Progenitor cell of endocrine pancreas (in vitro differentiated cells): ENCODE results near the gene CRK. TPM values are rescaled to one million over a fixed set of nuclear protein-coding genes. Genes with fewer than 3 reads are reported as not detected.
A peak's percentile ranks its signal among the peaks of the same experiment; 100 is the strongest.

Source experiments
- DNase-seq: peaks from one replicate; pipeline ENCODE4 v3.0.0; 2021; ENCODE audit warnings: low spot score; ENCODE audit not compliant: unreplicated experiment
- H3K27ac Mint-ChIP-seq: 2 replicates; pipeline ENCODE4 v1.8.0; 2021; ENCODE audit warnings: mild to moderate bottlenecking, moderate library complexity, mixed read lengths
- H3K27me3 Mint-ChIP-seq: 2 replicates; pipeline ENCODE4 v1.8.0; 2021; ENCODE audit warnings: mixed read lengths
- H3K36me3 Mint-ChIP-seq: 2 replicates; pipeline ENCODE4 v1.8.0; 2022; ENCODE audit warnings: mixed read lengths; ENCODE audit not compliant: insufficient read depth
- H3K4me1 Mint-ChIP-seq: 2 replicates; pipeline ENCODE4 v1.8.0; 2021; ENCODE audit warnings: low read depth, mixed read lengths
- H3K4me3 Mint-ChIP-seq: 2 replicates; pipeline ENCODE4 v1.8.0; 2021; ENCODE audit warnings: low read depth, mild to moderate bottlenecking, moderate library complexity, mixed read lengths
- H3K9me3 Mint-ChIP-seq: 2 replicates; pipeline ENCODE4 v1.8.0; 2021; ENCODE audit warnings: low read depth, mixed read lengths
- CTCF ChIP-seq: fragments of 200-600 bp; sonication (generic); IDR thresholded peaks from one replicate; pipeline ENCODE4 v1.5.0; 2021; ENCODE audit warnings: antibody characterized with exemption, mild to moderate bottlenecking; ENCODE audit not compliant: unreplicated experiment
- total RNA-seq: library from RNA; stranded (reverse); gene quantifications from 2 replicates; pipeline ENCODE4 v1.2.1, GENCODE V29; 2021

CRK gene
- total RNA-seq, 1 donor from 2014 or later = 41.6 TPM

- H3K9me3 Mint-ChIP-seq = no peaks in the 10 kb centered on the region
- H3K27me3 Mint-ChIP-seq = no peaks in the 10 kb centered on the region
- H3K27ac Mint-ChIP-seq = no peak overlapping the region
- no peak for DNase-seq
- H3K4me1 Mint-ChIP-seq = peaks cover 8% of the 10 kb centered on the region
- peaks cover 13% of the 10 kb centered on the region for H3K36me3 Mint-ChIP-seq
- TF ChIP-seq CTCF = no peak
- H3K4me3 Mint-ChIP-seq = no peak overlapping the region
Measured at GRCh38 chr17:1480747-1481465, 24.9 kb upstream of the CRK start.

DNA sequence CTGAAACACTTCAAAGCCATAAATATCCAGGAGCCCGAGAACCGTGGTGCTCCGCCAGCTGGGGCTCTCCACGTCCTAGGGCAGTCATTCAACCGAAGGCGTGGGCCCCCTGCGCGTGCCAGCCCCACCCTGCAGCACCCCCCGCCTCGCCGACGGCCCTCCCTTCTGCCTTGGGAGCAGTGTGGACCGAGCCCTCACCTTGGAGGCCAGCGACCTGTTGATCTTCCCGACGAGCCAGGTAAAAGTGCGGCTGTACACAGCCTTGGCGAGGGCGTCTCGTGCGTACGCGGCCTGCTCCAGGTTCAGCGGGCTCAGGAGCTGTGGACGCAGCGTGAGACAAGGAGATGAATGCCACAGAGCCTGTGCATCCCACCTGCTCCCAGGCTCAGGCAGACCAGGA is 22.4 kb upstream of the CRK start:
- H3K9me3 Mint-ChIP-seq = no peaks in the 10 kb centered on the region
- H3K27ac Mint-ChIP-seq = no peak overlapping the region
- TF ChIP-seq CTCF = no peak
- DNase-seq = no peak
- peaks cover 15% of the 10 kb centered on the region for H3K36me3 Mint-ChIP-seq
- no peaks in the 10 kb centered on the region for H3K27me3 Mint-ChIP-seq
- H3K4me1 Mint-ChIP-seq = peaks cover 1% of the 10 kb centered on the region
- no peak overlapping the region for H3K4me3 Mint-ChIP-seq

- no peaks in the 10 kb centered on the region for H3K4me1 Mint-ChIP-seq
- H3K9me3 Mint-ChIP-seq = no peaks in the 10 kb centered on the region
- no peaks in the 10 kb centered on the region for H3K27me3 Mint-ChIP-seq
- H3K4me3 Mint-ChIP-seq = no peak overlapping the region
- H3K36me3 Mint-ChIP-seq = peaks cover 7% of the 10 kb centered on the region
- TF ChIP-seq CTCF = no peak
- no peak for DNase-seq
- H3K27ac Mint-ChIP-seq = peak overlapping the region; percentile 3
Measured at GRCh38 chr17:1475321-1475854, 19.4 kb upstream of the CRK start.

DNA sequence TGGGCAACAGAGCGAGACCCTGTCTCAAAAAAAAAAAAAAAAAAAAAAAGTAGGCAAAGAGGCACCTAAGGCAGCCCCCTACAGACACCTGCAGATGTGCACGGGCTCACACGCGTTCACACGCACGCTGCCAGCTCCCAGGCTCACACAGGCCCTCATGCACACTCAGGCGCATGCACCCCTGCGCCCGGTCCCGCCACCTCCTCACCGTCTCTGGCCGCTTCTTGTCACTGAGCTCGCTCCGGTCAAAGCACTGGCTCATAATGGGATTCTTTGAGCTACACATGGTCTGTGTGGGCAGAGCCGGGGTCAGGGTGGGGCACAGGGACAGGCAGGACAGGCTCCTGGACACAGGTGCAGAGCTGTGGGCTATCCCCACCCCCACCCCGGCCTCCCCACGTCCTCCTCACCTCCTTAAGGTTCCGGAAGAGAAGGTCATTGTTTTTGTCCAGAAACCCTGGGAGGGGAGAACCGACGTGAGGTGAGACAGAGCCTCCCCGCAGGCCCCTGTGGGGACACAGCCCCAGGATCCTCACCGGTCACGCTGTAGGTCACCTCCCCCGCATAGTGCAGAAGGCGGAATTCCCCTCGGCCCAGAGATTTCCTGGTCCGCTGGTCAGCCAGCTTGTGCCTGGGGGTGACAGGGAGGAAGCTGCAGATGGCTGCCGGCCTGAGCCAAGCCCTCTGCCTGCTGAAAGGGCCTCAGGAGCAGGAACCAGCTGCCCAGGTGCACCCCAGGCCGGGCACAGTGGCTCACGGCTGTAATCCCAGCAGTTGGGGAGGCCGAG is 18.6 kb upstream of the CRK start:
- Mint-ChIP-seq H3K36me3 (peaks cover 6% of the 10 kb centered on the region), H3K4me3 (no peak overlapping the region), H3K27ac (no peak overlapping the region), H3K4me1 (no peaks in the 10 kb centered on the region), H3K9me3 (no peaks in the 10 kb centered on the region), H3K27me3 (no peaks in the 10 kb centered on the region)
- DNase-seq = no peak
- no peak for TF ChIP-seq CTCF

DNA sequence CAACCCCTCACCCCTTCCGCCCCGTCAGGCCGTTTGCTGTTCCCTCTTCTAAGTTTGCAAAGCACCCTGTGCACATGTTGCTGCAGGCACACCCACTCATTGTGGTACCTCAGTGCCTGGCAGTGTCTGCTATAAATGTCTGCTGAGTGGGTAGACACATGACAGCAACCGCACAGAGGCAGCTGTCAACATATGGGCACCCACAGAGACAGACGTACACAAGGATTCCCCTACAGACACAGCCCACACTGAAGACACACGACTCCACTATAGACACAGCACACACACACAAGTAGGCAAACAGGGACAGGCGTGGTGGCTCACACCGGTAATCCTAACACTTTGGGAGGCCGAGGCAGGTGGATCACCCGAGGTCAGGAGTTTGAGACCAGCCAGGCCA is 17.8 kb upstream of the CRK start:
- H3K36me3 Mint-ChIP-seq = peaks cover 9% of the 10 kb centered on the region
- H3K27ac Mint-ChIP-seq = no peak overlapping the region
- no peak for DNase-seq
- peaks cover under 1% of the 10 kb centered on the region for H3K4me1 Mint-ChIP-seq
- no peak overlapping the region for H3K4me3 Mint-ChIP-seq
- no peaks in the 10 kb centered on the region for H3K9me3 Mint-ChIP-seq
- H3K27me3 Mint-ChIP-seq = no peaks in the 10 kb centered on the region
- no peak for TF ChIP-seq CTCF
